ENCODE data around the gene FEN1. TPM values are rescaled to one million over a fixed set of nuclear protein-coding genes. Genes with fewer than 3 reads are reported as not detected.

Gene FEN1
- total RNA-seq, 4 donors from 2014 or later: 11.4 to 38.1 (median 23.5) TPM

DNA sequence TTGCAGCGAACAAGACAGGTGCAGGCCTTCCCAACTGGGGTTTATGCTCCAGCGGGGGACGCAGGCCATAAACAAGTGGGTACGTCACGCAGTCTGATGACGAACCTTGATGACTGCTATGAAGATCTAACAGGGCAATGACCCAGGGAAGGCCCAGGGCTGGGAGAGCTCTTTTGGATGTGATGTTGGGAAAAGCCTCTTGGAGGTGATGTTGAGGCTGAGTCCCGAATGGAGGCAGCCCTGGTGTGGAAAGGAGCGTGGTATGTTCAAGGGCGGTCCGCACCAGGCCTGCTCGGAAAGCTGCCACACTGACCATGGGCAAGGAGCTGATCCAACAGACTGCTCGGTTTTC, 41.2 kb downstream of the FEN1 start:
- DNase-seq: no peak
- intact Hi-C loops (cut with DNase I): no loop called here
- Histone ChIP-seq H3K27ac (peak overlapping the region in 3 of 4 donors; percentile 43 to 78 (median 73)), H3K4me1 (peaks cover 7 to 46% (median 10%) of the 10 kb centered on the region in 3 donors), H3K27me3 (peaks cover 0 to 15% (median 1%) of the 10 kb centered on the region in 4 donors), H3K4me3 (no peak overlapping the region), H3K9me3 (no peaks in the 10 kb centered on the region), H3K36me3 (peaks cover 0 to 6% (median 0%) of the 10 kb centered on the region in 3 donors)
- TF ChIP-seq POLR2A (IDR thresholded peaks at IDR 0.05): no peak
- TF ChIP-seq, protein P1, sequence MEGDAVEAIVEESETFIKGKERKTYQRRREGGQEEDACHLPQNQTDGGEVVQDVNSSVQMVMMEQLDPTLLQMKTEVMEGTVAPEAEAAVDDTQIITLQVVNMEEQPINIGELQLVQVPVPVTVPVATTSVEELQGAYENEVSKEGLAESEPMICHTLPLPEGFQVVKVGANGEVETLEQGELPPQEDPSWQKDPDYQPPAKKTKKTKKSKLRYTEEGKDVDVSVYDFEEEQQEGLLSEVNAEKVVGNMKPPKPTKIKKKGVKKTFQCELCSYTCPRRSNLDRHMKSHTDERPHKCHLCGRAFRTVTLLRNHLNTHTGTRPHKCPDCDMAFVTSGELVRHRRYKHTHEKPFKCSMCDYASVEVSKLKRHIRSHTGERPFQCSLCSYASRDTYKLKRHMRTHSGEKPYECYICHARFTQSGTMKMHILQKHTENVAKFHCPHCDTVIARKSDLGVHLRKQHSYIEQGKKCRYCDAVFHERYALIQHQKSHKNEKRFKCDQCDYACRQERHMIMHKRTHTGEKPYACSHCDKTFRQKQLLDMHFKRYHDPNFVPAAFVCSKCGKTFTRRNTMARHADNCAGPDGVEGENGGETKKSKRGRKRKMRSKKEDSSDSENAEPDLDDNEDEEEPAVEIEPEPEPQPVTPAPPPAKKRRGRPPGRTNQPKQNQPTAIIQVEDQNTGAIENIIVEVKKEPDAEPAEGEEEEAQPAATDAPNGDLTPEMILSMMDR (IDR thresholded peaks at IDR 0.05): no peak
- WGBS, 2 donors: 85 to 91% methylated on average over 11 to 12 of the region's 12 CpGs

DNA sequence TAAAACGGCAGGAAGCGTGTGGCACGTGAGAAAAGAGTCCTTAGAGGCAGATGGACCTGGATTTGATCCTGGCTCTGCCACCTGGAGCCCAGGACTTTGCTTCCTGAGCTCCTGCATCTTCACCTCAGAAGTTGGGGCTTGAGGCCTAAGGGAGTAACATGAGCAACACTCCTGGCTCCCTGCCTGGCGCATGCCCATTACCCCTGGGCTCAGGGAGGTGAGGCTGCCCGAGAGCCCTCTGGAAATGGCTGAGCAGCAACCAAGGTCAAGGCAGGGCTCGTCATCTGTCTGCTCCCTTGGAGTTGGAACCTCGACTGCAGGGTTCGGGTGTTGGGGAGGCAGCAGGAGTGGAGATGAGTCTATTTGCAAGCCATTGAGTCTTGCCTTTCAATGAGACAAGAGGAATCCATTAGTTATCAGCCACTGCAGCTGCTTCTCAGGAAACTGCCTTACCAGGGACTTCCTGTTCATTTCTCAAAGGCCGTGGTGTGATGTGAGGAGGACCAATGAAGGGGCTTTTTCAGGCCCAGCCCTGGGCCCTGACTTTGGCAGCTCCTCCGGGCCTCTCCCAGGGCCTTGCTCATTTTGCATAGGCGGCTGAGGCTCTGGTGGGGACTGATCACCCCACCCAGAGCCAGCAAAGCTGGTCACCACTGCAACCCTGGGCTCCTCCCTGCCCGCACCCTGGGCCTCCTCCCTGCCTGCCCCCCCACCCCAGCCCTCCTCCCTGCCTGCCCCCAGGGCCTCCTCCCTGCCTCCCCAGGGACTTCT, 41.8 kb downstream of the FEN1 start:
- peaks cover 4 to 40% (median 8%) of the 10 kb centered on the region in 3 donors for H3K4me1 ChIP-seq
- 62 to 63% methylated on average over 3 to 8 of the region's 12 CpGs for WGBS, 2 donors
- H3K9me3 ChIP-seq: no peaks in the 10 kb centered on the region
- intact Hi-C loops (cut with DNase I): no loop called here
- TF ChIP-seq, protein P1 (IDR thresholded peaks at IDR 0.05): no peak
- peak in 1 of 4 donors; percentile 11 for TF ChIP-seq POLR2A (IDR thresholded peaks at IDR 0.05)
- H3K27ac ChIP-seq: peak overlapping the region in 3 of 4 donors; percentile 43 to 78 (median 73)
- H3K36me3 ChIP-seq: peaks cover 0 to 9% (median 0%) of the 10 kb centered on the region in 3 donors
- no peak for DNase-seq
- no peak overlapping the region for H3K4me3 ChIP-seq
- peaks cover 0 to 9% (median 0%) of the 10 kb centered on the region in 4 donors for H3K27me3 ChIP-seq

DNA sequence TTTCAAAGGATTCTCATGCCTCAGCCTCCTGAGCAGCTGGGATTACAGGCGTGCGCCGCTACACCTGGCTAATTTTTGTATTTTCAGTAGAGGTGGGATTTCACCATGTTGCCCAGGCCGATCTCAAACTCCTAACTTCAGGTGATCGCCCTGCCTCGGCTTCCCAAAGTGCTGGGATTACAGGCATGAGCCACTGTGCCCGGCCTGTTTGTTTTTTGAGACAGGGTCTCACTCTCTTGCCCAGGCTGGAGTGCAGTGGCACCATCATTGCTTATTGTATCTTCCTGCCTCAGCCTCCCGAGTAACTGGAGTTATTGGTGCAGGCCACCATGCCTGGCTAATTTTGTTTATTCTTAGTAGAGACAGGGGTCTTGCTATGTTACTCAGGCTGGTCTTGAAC, 43.5 kb downstream of the FEN1 start:
- intact Hi-C loops (cut with DNase I): no loop called here
- TF ChIP-seq, protein P1 (IDR thresholded peaks at IDR 0.05): no peak
- no peak for TF ChIP-seq POLR2A (IDR thresholded peaks at IDR 0.05)
- peaks cover 4 to 23% (median 6%) of the 10 kb centered on the region in 3 donors for H3K4me1 ChIP-seq
- peaks cover 0 to 4% (median 0%) of the 10 kb centered on the region in 4 donors for H3K27me3 ChIP-seq
- WGBS, 2 donors: 92 to 96% methylated on average over 8 of the region's 8 CpGs
- no peak overlapping the region for H3K4me3 ChIP-seq
- no peak overlapping the region for H3K27ac ChIP-seq
- no peak for DNase-seq
- peaks cover 0 to 24% (median 0%) of the 10 kb centered on the region in 3 donors for H3K36me3 ChIP-seq
- no peaks in the 10 kb centered on the region for H3K9me3 ChIP-seq

DNA sequence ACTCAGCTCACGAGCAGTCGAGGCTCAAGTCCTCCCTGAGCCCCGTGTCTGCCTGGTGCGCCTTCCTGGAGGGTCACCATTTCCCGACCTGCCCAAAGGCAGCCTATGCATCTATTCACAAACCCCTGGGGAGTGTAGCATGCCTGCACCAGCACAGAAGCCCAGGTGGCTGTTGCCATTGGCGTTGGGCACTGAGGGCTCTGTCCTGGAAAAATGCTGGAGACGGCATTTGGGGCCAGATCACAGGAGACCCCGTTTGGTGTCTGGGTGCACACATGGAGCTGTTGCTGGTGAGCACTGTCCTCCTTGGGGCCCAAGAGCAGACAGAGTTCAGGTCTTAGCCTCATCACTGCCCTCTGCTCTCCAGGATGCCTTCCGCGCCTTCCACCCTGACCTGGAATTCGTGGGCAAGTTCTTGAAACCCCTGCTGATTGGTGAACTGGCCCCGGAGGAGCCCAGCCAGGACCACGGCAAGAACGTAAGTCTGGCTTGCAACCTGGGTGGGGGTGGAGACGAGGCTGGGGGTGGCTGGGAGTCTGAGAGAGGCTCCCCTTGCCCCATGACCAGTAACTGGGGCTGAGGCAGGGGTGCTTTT, 44.8 kb downstream of the FEN1 start:
- Histone ChIP-seq H3K4me1 (peaks cover 4 to 18% (median 6%) of the 10 kb centered on the region in 3 donors), H3K9me3 (no peaks in the 10 kb centered on the region), H3K4me3 (no peak overlapping the region), H3K36me3 (peaks cover 0 to 38% (median 0%) of the 10 kb centered on the region in 3 donors), H3K27me3 (peaks cover 0 to under 1% (median 0%) of the 10 kb centered on the region in 4 donors), H3K27ac (no peak overlapping the region)
- TF ChIP-seq, protein P1 (IDR thresholded peaks at IDR 0.05): no peak
- TF ChIP-seq POLR2A (IDR thresholded peaks at IDR 0.05): no peak
- 71 to 76% methylated on average over 7 of the region's 15 CpGs for WGBS, 2 donors
- intact Hi-C loops (cut with DNase I): no loop called here
- DNase-seq: no peak

DNA sequence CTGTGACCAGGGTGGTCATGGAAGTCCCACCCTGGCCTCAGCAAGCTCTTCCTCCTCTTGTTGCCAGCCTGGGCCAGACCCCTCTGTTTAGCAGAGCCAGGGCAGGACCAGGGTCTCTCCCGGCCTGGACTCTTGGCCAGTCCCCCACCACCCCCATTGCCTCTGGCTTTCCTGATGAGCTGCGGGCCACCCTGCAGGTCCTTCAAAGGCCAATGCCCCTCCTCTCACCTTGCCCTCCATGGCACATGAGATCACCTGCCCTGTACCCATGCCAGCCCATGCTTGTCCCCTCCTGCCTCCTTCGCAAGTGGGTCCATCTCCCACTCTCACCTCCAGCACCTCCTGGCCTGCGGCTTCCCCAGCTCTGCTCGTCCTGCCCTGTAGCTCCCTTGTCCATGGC, 45.8 kb downstream of the FEN1 start:
- WGBS, 2 donors: 85 to 93% methylated on average over 5 of the region's 5 CpGs
- intact Hi-C loops (cut with DNase I): no loop called here
- TF ChIP-seq, protein P1 (IDR thresholded peaks at IDR 0.05): no peak
- TF ChIP-seq POLR2A (IDR thresholded peaks at IDR 0.05): no peak

More for the DNA sequence above, 45.8 kb downstream of the FEN1 start:
- Histone ChIP-seq H3K36me3 (peaks cover 0 to 46% (median 0%) of the 10 kb centered on the region in 3 donors), H3K27ac (no peak overlapping the region), H3K4me3 (no peak overlapping the region), H3K27me3 (no peaks in the 10 kb centered on the region), H3K9me3 (no peaks in the 10 kb centered on the region), H3K4me1 (peaks cover 4 to 18% (median 6%) of the 10 kb centered on the region in 3 donors)
- no peak for DNase-seq
